Activated CD8-positive, alpha-beta memory T cell treated with anti-CD3 and anti-CD28 coated beads, Interleukin-2, amount 10 ng/mL, durations not matched to agents 7 days and 5 days (primary cell): ENCODE results near the gene HCFC1R1. TPM values are rescaled to one million over a fixed set of nuclear protein-coding genes. Genes with fewer than 3 reads are reported as not detected.
"Not testable (repeated sequence)": the region's sequence is repeated elsewhere in the genome, so short reads cannot be mapped to it uniquely, and the experiment has no call there.

Source experiments
- ATAC-seq: fragments of 150-1000 bp; cut with Tn5 transposase; one replicate; pipeline ENCODE4 v1.10.0; 2021; ENCODE audit warnings: moderate library complexity
- CTCF ChIA-PET: fragments of 350-600 bp; sonication (Branson Sonifier 250); formaldehyde crosslinking; loops from one replicate; lab custom pipeline; 2021; ENCODE audit warnings: antibody characterized with exemption; lab: Charles Lee
- DNase-seq: peaks from one replicate; pipeline ENCODE4 v3.0.0-alpha.2; 2020
- H3K27ac Mint-ChIP-seq: one replicate; pipeline ENCODE4 v1.8.0; 2021; ENCODE audit warnings: mild to moderate bottlenecking, mixed read lengths
- H3K27me3 Mint-ChIP-seq: one replicate; pipeline ENCODE4 v1.8.0; 2021; ENCODE audit warnings: mixed read lengths
- H3K36me3 Mint-ChIP-seq: one replicate; pipeline ENCODE4 v1.8.0; 2021; ENCODE audit warnings: mild to moderate bottlenecking, mixed read lengths
- H3K4me1 Mint-ChIP-seq: one replicate; pipeline ENCODE4 v1.8.0; 2021; ENCODE audit warnings: mixed read lengths
- H3K4me3 Mint-ChIP-seq: one replicate; pipeline ENCODE4 v1.8.0; 2021; ENCODE audit warnings: mild to moderate bottlenecking, moderate library complexity, mixed read lengths
- H3K9me3 Mint-ChIP-seq: one replicate; pipeline ENCODE4 v1.8.0; 2022; ENCODE audit warnings: low read depth, mixed read lengths
- total RNA-seq, 2 experiments: library from RNA; stranded (reverse); gene quantifications; one replicate each; pipeline ENCODE4 v1.2.3, GENCODE V29; 2021

HCFC1R1 gene, protein sequence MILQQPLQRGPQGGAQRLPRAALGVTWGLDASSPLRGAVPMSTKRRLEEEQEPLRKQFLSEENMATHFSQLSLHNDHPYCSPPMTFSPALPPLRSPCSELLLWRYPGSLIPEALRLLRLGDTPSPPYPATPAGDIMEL
- total RNA-seq = 10 to 100 TPM; 31.8 to 34.3 TPM

- Mint-ChIP-seq H3K4me3 (peak within 1 kb of the TSS; percentile 75), H3K27ac (peak within 1 kb of the TSS; percentile 92), H3K36me3 (peaks cover 12% of the 10 kb centered on the region), H3K4me1 (peaks cover 53% of the 10 kb centered on the region), H3K27me3 (peaks cover 7% of the 10 kb centered on the region), H3K9me3 (no peaks in the 10 kb centered on the region)
- DNase-seq (peak; percentile 98), ATAC-seq (peak; percentile 80)
- CTCF ChIA-PET = interaction anchor here (1.0 to 17.9 kb wide), 6 partner anchors 6 to 105 kb away, joined by 3 to 370 read pairs (median 134); partner anchors contain the start of genes CLDN9 and MMP25
These were observed at the start of gene HCFC1R1, which contains the start of gene THOC6 for GRCh38 chr16:3023669-3024478. TSS of gene HCFC1R1 (minus strand) at chr16:3023942. CDS start at chr16:3023941, 1 bp downstream. TSS of gene THOC6 (plus strand) at chr16:3024035. CDS start at chr16:3024327, 292 bp downstream.

- Mint-ChIP-seq H3K9me3 (peaks cover 3% of the 10 kb centered on the region), H3K27me3 (no peaks in the 10 kb centered on the region), H3K36me3 (peaks cover 32% of the 10 kb centered on the region), H3K4me3 (peak overlapping the region; percentile 79), H3K27ac (peak overlapping the region; percentile 94), H3K4me1 (peaks cover 91% of the 10 kb centered on the region)
- DNase-seq = no peak
- CTCF ChIA-PET = interaction anchor here (3.4 to 7.8 kb wide), 3 partner anchors 9 to 57 kb away, joined by 14 to 67 read pairs (median 62); partner anchors contain the start of gene IL32
- no peak for ATAC-seq
These were observed 49.7 kb upstream of the HCFC1R1 start for GRCh38 chr16:3073448-3073847.

DNA sequence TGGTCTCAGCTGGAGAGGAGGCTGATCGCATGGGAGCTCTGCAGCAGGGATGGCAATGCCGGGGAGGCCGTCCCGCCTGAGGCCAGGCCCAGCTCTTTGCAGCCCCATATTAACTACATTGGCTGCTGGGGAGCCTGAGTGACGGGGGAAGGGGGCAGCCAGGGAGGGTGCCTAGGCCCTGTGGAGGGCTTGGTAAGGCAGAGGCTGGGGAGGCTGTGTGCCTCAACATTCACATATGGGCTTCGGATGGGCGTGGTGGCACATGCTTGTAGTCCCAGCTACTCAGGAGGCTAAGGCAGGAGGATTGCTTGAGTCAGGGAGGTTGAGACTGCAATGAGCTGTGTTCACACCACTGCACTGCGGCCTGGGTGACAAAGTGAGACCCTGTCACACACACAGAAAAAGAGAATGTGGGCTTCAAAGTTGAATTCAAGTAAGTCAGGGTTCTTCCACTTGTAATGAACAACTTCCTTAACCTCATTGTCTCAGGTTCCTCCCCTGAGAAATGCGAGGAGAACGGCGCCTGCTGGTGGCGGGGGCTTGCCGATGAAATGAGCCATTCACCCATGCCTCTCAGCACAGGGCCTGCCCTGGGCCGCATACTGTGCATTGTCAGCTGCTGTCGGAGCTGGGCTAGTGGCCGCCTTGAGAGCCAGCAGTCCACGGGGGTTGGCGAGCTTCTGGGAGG is 49.0 kb upstream of the HCFC1R1 start:
- peak overlapping the region; percentile 94 for H3K27ac Mint-ChIP-seq

DNA sequence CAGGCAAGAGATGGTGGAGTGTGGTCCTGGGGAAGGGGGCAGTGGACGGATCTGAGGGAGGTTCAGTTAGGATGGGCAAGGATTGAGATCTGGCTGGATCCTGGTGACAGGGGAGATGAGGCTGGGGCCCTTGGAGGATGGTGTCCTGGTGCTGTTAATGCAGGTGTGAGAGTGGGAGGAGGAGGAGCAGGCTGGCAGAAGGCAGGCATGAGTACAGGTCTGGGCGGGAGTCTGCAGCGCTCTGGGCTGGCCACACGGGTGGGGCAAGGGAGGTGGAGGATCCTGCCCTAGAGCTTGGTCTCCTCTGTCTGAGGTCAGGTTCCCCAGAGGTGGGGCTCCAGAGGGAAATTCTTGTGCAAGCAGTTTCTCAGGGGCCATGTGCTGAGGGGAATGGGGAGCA is 48.4 kb upstream of the HCFC1R1 start:
- not testable (repeated sequence) for H3K27me3 Mint-ChIP-seq, H3K9me3 Mint-ChIP-seq
- H3K4me3 Mint-ChIP-seq = peak overlapping the region; percentile 8
- DNase-seq = peak; percentile 73
- CTCF ChIA-PET = interaction anchor here (1.9 to 2.5 kb wide), 2 partner anchors 10 to 58 kb away, joined by 6 to 7 read pairs; no protein-coding TSS in a partner anchor
- H3K36me3 Mint-ChIP-seq = peaks cover 35% of the 10 kb centered on the region
- H3K27ac Mint-ChIP-seq = peak overlapping the region; percentile 88
- peaks cover 82% of the 10 kb centered on the region for H3K4me1 Mint-ChIP-seq
- peak; percentile 18 for ATAC-seq

More for the DNA sequence above, 49.0 kb upstream of the HCFC1R1 start:
- CTCF ChIA-PET = interaction anchor here (2.5 to 7.8 kb wide), 3 partner anchors 8 to 58 kb away, joined by 7 to 67 read pairs (median 62); partner anchors contain the start of gene IL32
- H3K9me3 Mint-ChIP-seq, H3K27me3 Mint-ChIP-seq: not testable (repeated sequence)
- H3K4me3 Mint-ChIP-seq = peak overlapping the region; percentile 79
- H3K4me1 Mint-ChIP-seq = peaks cover 87% of the 10 kb centered on the region
- peaks cover 32% of the 10 kb centered on the region for H3K36me3 Mint-ChIP-seq
- DNase-seq = peak; percentile 88
- peak; percentile 40 for ATAC-seq

- ATAC-seq = no peak
- Mint-ChIP-seq H3K4me3 (no peak overlapping the region), H3K4me1 (peaks cover 77% of the 10 kb centered on the region), H3K9me3 (no peaks in the 10 kb centered on the region), H3K27ac (peak overlapping the region; percentile 88), H3K36me3 (peaks cover 38% of the 10 kb centered on the region), H3K27me3 (no peaks in the 10 kb centered on the region)
- no peak for DNase-seq
- CTCF ChIA-PET = interaction anchor here (1.9 to 4.1 kb wide), 3 partner anchors 9 to 58 kb away, joined by 6 to 23 read pairs (median 7); no protein-coding TSS in a partner anchor
These were observed 47.9 kb upstream of the HCFC1R1 start for GRCh38 chr16:3071655-3072054.

DNA sequence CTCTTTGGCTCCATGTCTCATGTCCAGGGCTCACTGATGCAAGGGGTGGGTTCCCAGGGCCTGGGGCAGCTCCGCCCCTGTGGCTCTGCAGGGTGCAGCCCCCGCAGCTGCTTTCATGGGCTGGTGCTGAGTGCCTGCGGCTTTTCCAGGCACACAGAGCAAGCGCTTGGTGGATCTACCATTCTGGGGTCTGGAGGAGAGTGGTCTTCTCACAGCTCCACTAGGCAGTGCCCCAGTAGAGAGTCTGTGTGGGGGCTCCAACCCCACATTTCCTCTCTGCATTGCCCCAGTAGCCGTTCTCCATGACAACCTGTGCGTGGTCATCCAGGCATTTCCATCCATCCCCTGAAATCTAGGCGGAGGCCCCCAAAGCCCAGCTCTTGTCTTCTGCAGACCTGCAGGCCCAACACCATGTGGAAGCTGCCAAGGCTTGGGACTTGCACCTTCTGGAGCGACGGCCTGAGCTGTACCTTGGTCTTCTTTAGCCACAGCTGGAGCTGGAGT is 46.9 kb upstream of the HCFC1R1 start:
- H3K36me3 Mint-ChIP-seq = peaks cover 48% of the 10 kb centered on the region
- DNase-seq (no peak), ATAC-seq (no peak)
- CTCF ChIA-PET = interaction anchor here (0.9 to 4.1 kb wide), 7 partner anchors 8 to 59 kb away, joined by 3 to 23 read pairs (median 4); no protein-coding TSS in a partner anchor
- peak overlapping the region; percentile 88 for H3K27ac Mint-ChIP-seq
- peak overlapping the region; percentile 48 for H3K4me3 Mint-ChIP-seq
- no peaks in the 10 kb centered on the region for H3K27me3 Mint-ChIP-seq
- H3K9me3 Mint-ChIP-seq = no peaks in the 10 kb centered on the region
- H3K4me1 Mint-ChIP-seq = peaks cover 68% of the 10 kb centered on the region

GRCh38 chr16:3069146-3069545 is 45.4 kb upstream of the HCFC1R1 start:
- Mint-ChIP-seq H3K36me3 (peaks cover 48% of the 10 kb centered on the region), H3K4me3 (peak overlapping the region; percentile 48), H3K4me1 (peaks cover 65% of the 10 kb centered on the region), H3K27ac (peak overlapping the region; percentile 88)
- CTCF ChIA-PET = interaction anchor here (4.1 kb wide), 1 partner anchor 10 kb away, joined by 23 read pairs; no protein-coding TSS in a partner anchor
- H3K9me3 Mint-ChIP-seq, DNase-seq, H3K27me3 Mint-ChIP-seq, ATAC-seq: not testable (repeated sequence)

GRCh38 chr16:3068487-3068886 is 44.7 kb upstream of the HCFC1R1 start:
- CTCF ChIA-PET = interaction anchor here (4.1 to 14.1 kb wide), 2 partner anchors 9 to 62 kb away, joined by 23 to 346 read pairs; partner anchors contain the start of gene ZNF213
- Mint-ChIP-seq H3K9me3 (no peaks in the 10 kb centered on the region), H3K4me1 (peaks cover 65% of the 10 kb centered on the region), H3K4me3 (peak overlapping the region; percentile 100), H3K27me3 (no peaks in the 10 kb centered on the region), H3K27ac (peak overlapping the region; percentile 94), H3K36me3 (peaks cover 46% of the 10 kb centered on the region)
- ATAC-seq (no peak), DNase-seq (no peak)

DNA sequence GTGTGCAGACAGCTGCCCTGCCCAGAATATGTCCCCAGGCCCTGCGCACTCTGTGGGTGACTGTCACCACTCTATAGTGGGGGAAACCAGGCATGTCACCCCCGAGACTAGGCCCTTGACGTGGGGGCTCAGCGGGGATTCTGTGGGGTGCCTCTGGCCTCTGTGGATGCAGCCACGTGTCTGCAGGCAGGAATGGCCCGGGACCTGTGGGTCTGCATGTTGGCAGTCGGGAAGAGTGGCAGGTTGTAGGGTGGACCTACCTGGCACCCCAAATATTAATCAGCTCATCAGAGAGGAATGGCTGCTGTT is 42.7 kb upstream of the HCFC1R1 start:
- DNase-seq = no peak
- H3K4me3 Mint-ChIP-seq = peak overlapping the region; percentile 100
- H3K9me3 Mint-ChIP-seq = peaks cover 2% of the 10 kb centered on the region
- H3K27ac Mint-ChIP-seq = peak overlapping the region; percentile 97
- no peaks in the 10 kb centered on the region for H3K27me3 Mint-ChIP-seq
- peak; percentile 4 for ATAC-seq
- peaks cover 51% of the 10 kb centered on the region for H3K36me3 Mint-ChIP-seq
- CTCF ChIA-PET = interaction anchor here (0.6 to 14.1 kb wide), 8 partner anchors 8 to 64 kb away, joined by 3 to 346 read pairs (median 12); partner anchors contain the start of genes ZNF213 and ZSCAN10
- peaks cover 62% of the 10 kb centered on the region for H3K4me1 Mint-ChIP-seq

- CTCF ChIA-PET = interaction anchor here (0.7 to 14.1 kb wide), 10 partner anchors 10 to 65 kb away, joined by 3 to 346 read pairs (median 5); partner anchors contain the start of gene ZNF213
- H3K27ac Mint-ChIP-seq = peak overlapping the region; percentile 97
- peaks cover 2% of the 10 kb centered on the region for H3K9me3 Mint-ChIP-seq
- H3K27me3 Mint-ChIP-seq = no peaks in the 10 kb centered on the region
- peaks cover 51% of the 10 kb centered on the region for H3K36me3 Mint-ChIP-seq
- peaks cover 59% of the 10 kb centered on the region for H3K4me1 Mint-ChIP-seq
- peak; percentile 11 for ATAC-seq
- no peak for DNase-seq
- peak overlapping the region; percentile 100 for H3K4me3 Mint-ChIP-seq
These were observed 42.1 kb upstream of the HCFC1R1 start for GRCh38 chr16:3065742-3066439.

DNA sequence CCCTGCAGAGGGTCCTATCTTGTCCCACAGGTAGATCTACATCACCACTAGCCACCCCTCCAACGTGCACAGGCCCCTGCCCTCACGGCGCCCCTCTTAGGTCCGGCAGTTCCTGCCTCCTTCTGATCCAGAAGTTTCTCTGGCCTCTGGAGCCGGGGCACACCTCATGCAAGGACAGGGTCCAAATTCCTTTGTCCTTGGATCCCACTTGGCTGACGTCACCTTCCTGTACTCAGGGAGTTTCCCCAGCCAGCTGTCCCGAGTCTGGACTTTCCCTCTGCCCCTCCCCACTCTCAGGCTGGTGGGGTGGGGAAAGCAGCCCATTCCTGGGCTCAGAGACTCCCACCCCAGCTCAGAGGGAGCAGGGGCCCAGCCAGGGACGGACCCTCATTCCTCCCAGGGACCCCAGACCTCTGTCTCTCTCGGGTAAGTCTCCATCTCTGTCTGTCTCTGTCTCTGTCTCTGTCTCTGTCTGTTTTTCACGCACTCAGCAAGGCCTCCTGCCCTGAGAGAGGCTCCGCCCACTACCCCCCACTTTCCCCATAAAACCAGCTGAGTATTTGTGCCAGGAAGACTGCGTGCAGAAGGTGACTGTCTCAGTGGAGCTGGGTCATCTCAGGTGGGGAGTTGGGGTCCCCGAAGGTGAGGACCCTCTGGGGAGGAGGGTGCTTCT is 41.5 kb upstream of the HCFC1R1 start, which contains the start of gene IL32:
IL32 (plus strand) TSS at position 572 of the 673 bp plus-strand sequence. CDS start 172 bp downstream, outside the sequence.
- Mint-ChIP-seq H3K27ac (peak within 1 kb of the TSS; percentile 97), H3K9me3 (peaks cover 2% of the 10 kb centered on the region), H3K27me3 (no peaks in the 10 kb centered on the region), H3K4me3 (peak within 1 kb of the TSS; percentile 100), H3K4me1 (peaks cover 59% of the 10 kb centered on the region), H3K36me3 (peaks cover 56% of the 10 kb centered on the region)
- CTCF ChIA-PET = interaction anchor here (0.7 to 14.1 kb wide), 11 partner anchors 10 to 65 kb away, joined by 3 to 346 read pairs (median 4); partner anchors contain the start of gene ZNF213
- ATAC-seq (peak; percentile 65), DNase-seq (peak; percentile 87)
